OCI-LY7 (cell line): ENCODE results near the gene IL9R. TPM values are rescaled to one million over a fixed set of nuclear protein-coding genes. Genes with fewer than 3 reads are reported as not detected.

Experiments
- BruUV-seq: library from RNA; stranded (reverse); fragments of 400-500 nt; replicated peaks from 2 replicates; lab custom pipeline; 2021; lab: Mats Ljungman, UMichigan
- CTCF ChIA-PET: fragments of 300-600 bp; sonication (Branson Sonifier 250); formaldehyde crosslinking; loops from one replicate; lab custom pipeline; 2022; ENCODE audit warnings: antibody characterized with exemption; ENCODE audit not compliant: unreplicated experiment; lab: Charles Lee
- POLR2A ChIA-PET: fragments of 300-600 bp; sonication (Branson Sonifier 250); formaldehyde crosslinking; loops from one replicate; lab custom pipeline; 2022; ENCODE audit warnings: antibody characterized with exemption; lab: Charles Lee
- DNase-seq: peaks from one replicate; pipeline ENCODE4 v3.0.0-alpha.2; 2015; ENCODE audit warnings: low spot score
- H2AFZ ChIP-seq: fragments of 200-600 bp; sonication (generic), shearing (Covaris generic); 2 replicates; pipeline ENCODE4 v1.6.1; 2014; ENCODE audit warnings: mild to moderate bottlenecking, antibody characterized with exemption, low read length, moderate library complexity
- H3K27ac ChIP-seq: fragments of 200-600 bp; sonication (generic); 2 replicates; pipeline ENCODE4 v1.5.1; 2014; ENCODE audit warnings: mixed run types, low read depth, mild to moderate bottlenecking, moderate library complexity, low read length, inconsistent platforms; ENCODE audit not compliant: poor library complexity, severe bottlenecking
- H3K36me3 ChIP-seq: fragments of 200-600 bp; sonication (generic); 2 replicates; pipeline ENCODE4 v1.6.1; 2014; ENCODE audit warnings: mild to moderate bottlenecking, antibody characterized with exemption, low read length, moderate library complexity, mixed read lengths; ENCODE audit not compliant: insufficient read depth
- H3K4me1 ChIP-seq: fragments of 200-600 bp; sonication (generic); 2 replicates; pipeline ENCODE4 v1.5.1; 2014; ENCODE audit warnings: mild to moderate bottlenecking, low read length; ENCODE audit not compliant: insufficient read depth, poor library complexity, severe bottlenecking
- H3K4me2 ChIP-seq: fragments of 200-600 bp; sonication (generic); 2 replicates; pipeline ENCODE4 v1.6.1; 2014; ENCODE audit warnings: mild to moderate bottlenecking, low read length
- H3K4me3 ChIP-seq: fragments of 200-600 bp; sonication (generic); 2 replicates; pipeline ENCODE4 v1.5.1; 2014; ENCODE audit warnings: mild to moderate bottlenecking, low read depth, low read length; ENCODE audit not compliant: poor library complexity, severe bottlenecking
- H3K79me2 ChIP-seq: fragments of 200-600 bp; sonication (generic); 2 replicates; pipeline ENCODE4 v1.6.1; 2016; ENCODE audit warnings: low read depth, mild to moderate bottlenecking, low read length, moderate library complexity, mixed read lengths; ENCODE audit not compliant: insufficient read depth
- H3K9me2 ChIP-seq: fragments of 200-600 bp; sonication (generic); 2 replicates; pipeline ENCODE4 v1.6.1; 2016; ENCODE audit warnings: mild to moderate bottlenecking, low read length, mixed read lengths; ENCODE audit not compliant: insufficient read depth
- H3K9me3 ChIP-seq: fragments of 200-600 bp; sonication (generic); 2 replicates; pipeline ENCODE4 v1.6.1; 2014; ENCODE audit warnings: mild to moderate bottlenecking, mixed run types, low read length, mixed read lengths
- H4K20me1 ChIP-seq: fragments of 200-600 bp; sonication (generic); 2 replicates; pipeline ENCODE4 v1.6.1; 2014; ENCODE audit warnings: mild to moderate bottlenecking, antibody characterized with exemption, low read length, moderate library complexity, mixed read lengths; ENCODE audit not compliant: insufficient read depth
- CTCF ChIP-seq: fragments of 200-600 bp; sonication (generic); conservative IDR thresholded peaks from 2 replicates; pipeline ENCODE4 v1.5.1; 2014; ENCODE audit warnings: mild to moderate bottlenecking, antibody characterized with exemption, low read length, moderate library complexity, mixed read lengths
- EZH2phosphoT487 ChIP-seq: fragments of 200-600 bp; sonication (generic); IDR thresholded peaks from 2 replicates; pipeline ENCODE4 v1.6.1; 2018; ENCODE audit warnings: low read depth, borderline replicate concordance, mild to moderate bottlenecking, mixed run types, antibody characterized with exemption, low read length, moderate library complexity, mixed read lengths
- intact Hi-C: fragments of 100-400 bp; cut with micrococcal nuclease; formaldehyde crosslinking; loops from one replicate; pipeline ENCODE4 v1.10.0; 2022; ENCODE audit not compliant: unreplicated experiment
- total RNA-seq, 2 experiments: library from RNA; depleted of rRNA in 1 of 2; stranded (reverse); fragments of >200 nt in 1 of 2; shearing (Covaris generic) in 1 of 2; gene quantifications; 2 replicates each; pipeline ENCODE4 v1.2.3, GENCODE V29; 2014 to 2022

The IL9R gene
- total RNA-seq, 2 experiments from 2014 or later = 1.5 to 5.1 TPM

GRCh38 chrX:156002507-156002906, 5.0 kb downstream of the IL9R start:
- ChIA-PET POLR2A (no interaction called here), CTCF (no interaction called here)
- TF ChIP-seq EZH2phosphoT487 (no peak), CTCF (no peak)
- Histone ChIP-seq H3K36me3 (no peaks in the 10 kb centered on the region), H3K4me3 (no peak overlapping the region), H3K4me2 (no peak overlapping the region), H4K20me1 (no peaks in the 10 kb centered on the region), H3K9me3 (no peaks in the 10 kb centered on the region), H3K4me1 (no peaks in the 10 kb centered on the region), H3K9me2 (no peaks in the 10 kb centered on the region), H2AFZ (no peak overlapping the region), H3K79me2 (no peaks in the 10 kb centered on the region), H3K27ac (no peak overlapping the region)
- no peak for DNase-seq
- intact Hi-C loops = no loop called here
- BruUV-seq = no TSS peak

- H3K4me3 ChIP-seq = no peak overlapping the region
- no peaks in the 10 kb centered on the region for H3K36me3 ChIP-seq
- CTCF ChIA-PET = no interaction called here
- H4K20me1 ChIP-seq = no peaks in the 10 kb centered on the region
- no peak overlapping the region for H2AFZ ChIP-seq
- POLR2A ChIA-PET = no interaction called here
- no peaks in the 10 kb centered on the region for H3K9me2 ChIP-seq
- no peaks in the 10 kb centered on the region for H3K9me3 ChIP-seq
- no peak for DNase-seq
- H3K4me2 ChIP-seq = no peak overlapping the region
- no peaks in the 10 kb centered on the region for H3K79me2 ChIP-seq
- intact Hi-C loops = no loop called here
- H3K4me1 ChIP-seq = no peaks in the 10 kb centered on the region
- no peak for TF ChIP-seq CTCF
- no peak for TF ChIP-seq EZH2phosphoT487
- H3K27ac ChIP-seq = no peak overlapping the region
- BruUV-seq = no TSS peak
Measured at GRCh38 chrX:156003486-156004185, 6.1 kb downstream of the IL9R start.

GRCh38 chrX:156004256-156004655, 6.8 kb downstream of the IL9R start:
- TF ChIP-seq CTCF = no peak
- no peak for TF ChIP-seq EZH2phosphoT487
- POLR2A ChIA-PET = no interaction called here
- no peaks in the 10 kb centered on the region for H3K4me1 ChIP-seq
- H3K9me2 ChIP-seq = no peaks in the 10 kb centered on the region
- no peak overlapping the region for H3K27ac ChIP-seq
- no peak overlapping the region for H3K4me3 ChIP-seq
- no peak for DNase-seq
- H3K36me3 ChIP-seq = no peaks in the 10 kb centered on the region
- no peak overlapping the region for H3K4me2 ChIP-seq
- no peak overlapping the region for H2AFZ ChIP-seq
- no TSS peak for BruUV-seq
- intact Hi-C loops = no loop called here
- CTCF ChIA-PET = no interaction called here
- H3K9me3 ChIP-seq = no peaks in the 10 kb centered on the region
- H3K79me2 ChIP-seq = no peaks in the 10 kb centered on the region
- H4K20me1 ChIP-seq = no peaks in the 10 kb centered on the region
